BJ (cell line): Measurements from ENCODE around the gene TMEM165. TPM values are rescaled to one million over a fixed set of nuclear protein-coding genes. Genes with fewer than 3 reads are reported as not detected.

Experiments
- CTCF ChIA-PET: fragments of 350-600 bp; formaldehyde crosslinking; extraction: SDS; loops from one replicate; lab custom pipeline; 2021; ENCODE audit warnings: antibody characterized with exemption, inconsistent platforms; lab: Yijun Ruan, JAX
- POLR2A ChIA-PET: fragments of 300-600 bp; sonication (Branson Sonifier 250); formaldehyde crosslinking; extraction: SDS; loops from one replicate; lab custom pipeline; 2021; ENCODE audit warnings: antibody characterized with exemption; lab: Charles Lee
- DNase-seq: peaks from one replicate; pipeline ENCODE4 v3.0.0-alpha.2; 2011; ENCODE audit warnings: low read depth
- H3K27me3 ChIP-seq: 2 replicates; pipeline ENCODE4 v1.6.0; 2011; ENCODE audit warnings: low read length; ENCODE audit not compliant: control insufficient read depth, insufficient read depth
- H3K36me3 ChIP-seq: 2 replicates; pipeline ENCODE4 v1.5.1; 2011; ENCODE audit warnings: low read length; ENCODE audit not compliant: control insufficient read depth, insufficient read depth
- H3K4me3 ChIP-seq: 2 replicates; pipeline ENCODE4 v1.5.1; 2011; ENCODE audit warnings: low read depth, mild to moderate bottlenecking, control low read depth, low read length
- polyA plus RNA-seq: library from polyadenylated mRNA; depleted of rRNA; stranded (reverse); fragments of >200 nt; gene quantifications from 2 replicates; pipeline ENCODE4 v1.2.3, GENCODE V29; 2011
- TF ChIP-seq, protein P1 (sequence below): IDR thresholded peaks from 2 replicates; pipeline ENCODE4 v1.5.1; 2011; ENCODE audit warnings: low read depth, mild to moderate bottlenecking, control low read depth, inconsistent platforms, low read length, moderate library complexity; ENCODE audit not compliant: insufficient read depth

TMEM165 gene
- polyA plus RNA-seq, 1 experiment, result 129 TPM

DNA sequence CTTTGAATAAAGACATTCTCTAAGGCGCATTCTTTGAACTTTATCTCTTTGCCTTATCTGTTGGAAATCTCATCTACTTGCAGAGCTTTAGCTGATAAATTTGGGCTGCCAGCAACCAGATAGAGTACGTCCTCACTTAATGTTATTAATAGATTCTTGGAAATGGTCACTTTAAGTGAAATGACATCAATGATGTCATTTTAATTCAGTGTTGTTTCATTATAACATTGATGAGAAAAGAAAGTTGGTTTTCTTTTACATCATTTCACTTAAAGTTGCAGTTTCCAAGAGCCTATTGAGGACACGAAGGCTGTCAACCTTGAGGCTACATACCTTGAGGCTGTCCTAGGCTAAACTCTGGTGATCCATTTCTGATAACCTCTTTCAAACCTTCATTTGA is 9.3 kb downstream of the TMEM165 start:
- DNase-seq, result no peak
- H3K27me3 ChIP-seq, result no peaks in the 10 kb centered on the region
- ChIA-PET CTCF (interaction anchor here (1.7 kb wide), 1 partner anchor 31 kb away, joined by 4 read pairs; no protein-coding TSS in a partner anchor), POLR2A (no interaction called here)
- H3K4me3 ChIP-seq, result no peak overlapping the region
- H3K36me3 ChIP-seq, result peaks cover 6% of the 10 kb centered on the region
- TF ChIP-seq, protein P1, sequence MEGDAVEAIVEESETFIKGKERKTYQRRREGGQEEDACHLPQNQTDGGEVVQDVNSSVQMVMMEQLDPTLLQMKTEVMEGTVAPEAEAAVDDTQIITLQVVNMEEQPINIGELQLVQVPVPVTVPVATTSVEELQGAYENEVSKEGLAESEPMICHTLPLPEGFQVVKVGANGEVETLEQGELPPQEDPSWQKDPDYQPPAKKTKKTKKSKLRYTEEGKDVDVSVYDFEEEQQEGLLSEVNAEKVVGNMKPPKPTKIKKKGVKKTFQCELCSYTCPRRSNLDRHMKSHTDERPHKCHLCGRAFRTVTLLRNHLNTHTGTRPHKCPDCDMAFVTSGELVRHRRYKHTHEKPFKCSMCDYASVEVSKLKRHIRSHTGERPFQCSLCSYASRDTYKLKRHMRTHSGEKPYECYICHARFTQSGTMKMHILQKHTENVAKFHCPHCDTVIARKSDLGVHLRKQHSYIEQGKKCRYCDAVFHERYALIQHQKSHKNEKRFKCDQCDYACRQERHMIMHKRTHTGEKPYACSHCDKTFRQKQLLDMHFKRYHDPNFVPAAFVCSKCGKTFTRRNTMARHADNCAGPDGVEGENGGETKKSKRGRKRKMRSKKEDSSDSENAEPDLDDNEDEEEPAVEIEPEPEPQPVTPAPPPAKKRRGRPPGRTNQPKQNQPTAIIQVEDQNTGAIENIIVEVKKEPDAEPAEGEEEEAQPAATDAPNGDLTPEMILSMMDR, result no peak

DNA sequence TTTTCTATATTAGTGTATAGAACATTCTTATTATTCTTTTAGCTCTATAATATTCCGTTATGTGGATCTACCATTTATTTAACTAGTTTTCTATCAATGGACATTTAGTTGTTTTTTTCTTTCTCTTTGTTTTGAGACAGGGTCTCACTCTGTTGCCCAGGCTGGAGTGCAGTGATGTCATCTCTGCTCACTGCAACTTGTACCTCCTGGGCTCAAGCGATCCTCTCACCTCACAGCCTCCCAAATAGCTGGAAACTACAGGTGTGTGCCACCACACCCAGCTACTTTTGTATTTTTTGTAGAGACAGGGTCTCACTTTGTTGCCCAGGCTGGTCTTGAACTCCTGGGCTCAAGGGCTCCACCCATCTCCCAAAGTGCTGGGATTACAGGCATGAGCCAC is 10.8 kb downstream of the TMEM165 start:
- no peak overlapping the region for H3K4me3 ChIP-seq
- peaks cover 8% of the 10 kb centered on the region for H3K36me3 ChIP-seq
- no peak for DNase-seq
- POLR2A ChIA-PET, result no interaction called here
- CTCF ChIA-PET, result interaction anchor here (1.7 kb wide), 2 partner anchors 30 to 61 kb away, joined by 4 to 6 read pairs; partner anchors contain the start of gene SRD5A3
- TF ChIP-seq, protein P1, result no peak
- no peaks in the 10 kb centered on the region for H3K27me3 ChIP-seq

DNA sequence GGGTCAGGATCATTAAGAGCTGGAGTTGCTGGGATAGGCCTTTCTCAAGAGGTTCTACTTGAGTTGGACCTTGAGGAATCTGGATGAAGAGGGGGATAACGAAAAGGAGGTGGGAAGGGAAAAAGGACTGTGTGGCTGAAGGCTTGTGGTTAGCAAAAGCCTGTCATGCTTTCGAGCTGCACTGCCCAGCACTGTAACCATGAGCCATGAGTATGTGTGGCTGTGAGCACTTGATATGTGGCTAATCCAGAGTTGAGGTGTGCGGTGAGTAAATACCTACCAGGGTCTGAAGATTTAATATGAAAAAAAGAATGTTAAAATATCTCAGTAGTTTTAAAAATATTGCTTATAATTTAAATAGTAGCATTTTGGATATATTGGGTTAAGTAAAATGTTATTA is 11.4 kb downstream of the TMEM165 start:
- Histone ChIP-seq H3K4me3 (no peak overlapping the region), H3K27me3 (no peaks in the 10 kb centered on the region), H3K36me3 (peaks cover 8% of the 10 kb centered on the region)
- TF ChIP-seq, protein P1, result no peak
- ChIA-PET CTCF (interaction anchor here (1.7 kb wide), 1 partner anchor 61 kb away, joined by 6 read pairs; the partner anchor contains the start of gene SRD5A3), POLR2A (no interaction called here)
- no peak for DNase-seq

DNA sequence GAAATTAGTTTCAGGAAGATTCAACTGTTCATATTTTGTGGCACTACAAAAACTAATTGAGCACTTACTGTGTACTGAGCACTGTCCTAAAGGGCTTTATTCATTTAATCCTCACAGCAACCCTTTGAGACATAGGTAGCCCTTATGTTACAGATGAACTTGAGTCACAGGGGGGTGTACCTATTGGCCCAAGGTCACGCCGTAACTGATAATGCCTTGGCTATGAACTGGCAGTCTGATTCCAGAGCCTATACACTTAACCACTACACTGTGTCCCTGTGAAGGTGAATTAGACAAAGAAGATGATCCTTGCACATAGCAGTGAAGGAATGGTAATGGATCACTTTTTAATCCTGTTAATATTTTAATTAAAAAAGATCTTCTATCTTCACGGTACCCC is 12.0 kb downstream of the TMEM165 start:
- TF ChIP-seq, protein P1, result no peak

DNA sequence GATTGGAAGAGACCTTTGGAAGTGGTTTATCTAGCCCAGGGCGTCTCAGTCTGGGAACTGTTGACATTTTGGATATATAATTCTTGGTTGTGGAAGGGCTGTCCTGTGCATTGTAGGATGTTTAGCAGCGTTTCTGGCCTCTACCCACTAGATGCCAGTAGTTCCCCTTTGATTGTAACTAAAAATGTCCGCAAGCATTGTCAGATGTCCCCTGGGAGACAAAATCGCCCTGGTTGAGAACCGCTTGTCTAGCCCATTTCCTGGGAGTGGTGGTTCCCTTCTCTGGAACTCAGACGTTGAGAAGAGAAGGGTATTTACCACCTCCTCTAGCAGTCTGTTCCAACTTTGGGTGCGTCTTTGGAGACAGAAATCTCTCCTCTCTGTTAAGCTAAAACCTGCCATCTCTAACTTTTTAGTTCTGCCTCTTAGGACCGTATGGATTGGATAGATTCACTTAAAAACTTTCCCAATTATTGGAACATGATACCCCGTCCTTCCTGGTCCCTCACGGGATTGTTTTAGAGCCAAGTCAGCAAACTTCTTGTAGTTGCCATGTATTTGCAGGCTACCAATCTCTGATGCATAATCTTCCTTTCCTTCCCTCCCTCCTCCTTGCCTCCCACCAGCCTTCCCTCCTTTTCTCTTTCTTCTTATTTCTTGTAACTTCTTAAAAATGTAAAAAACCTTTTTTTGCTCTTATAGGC is 13.9 kb downstream of the TMEM165 start:
- CTCF ChIA-PET, result interaction anchor here (0.6 to 2.4 kb wide), 9 partner anchors 8 to 145 kb away, joined by 3 to 10 read pairs (median 4); partner anchors contain the start of gene SRD5A3
- Histone ChIP-seq H3K27me3 (no peaks in the 10 kb centered on the region), H3K4me3 (no peak overlapping the region), H3K36me3 (peaks cover 8% of the 10 kb centered on the region)
- DNase-seq, result no peak
- POLR2A ChIA-PET, result no interaction called here
- TF ChIP-seq, protein P1, result peak; percentile 46

More for the DNA sequence above, 12.0 kb downstream of the TMEM165 start:
- H3K27me3 ChIP-seq, result no peaks in the 10 kb centered on the region
- peaks cover 8% of the 10 kb centered on the region for H3K36me3 ChIP-seq
- ChIA-PET POLR2A (no interaction called here), CTCF (interaction anchor here (1.3 to 2.2 kb wide), 3 partner anchors 9 to 10 kb away, joined by 4 to 7 read pairs (median 6); no protein-coding TSS in a partner anchor)
- no peak for DNase-seq
- no peak overlapping the region for H3K4me3 ChIP-seq
